Measurements from ENCODE around the gene NPLOC4.

Gene NPLOC4

GRCh38 chr17:81526662-81527571, 110.0 kb downstream of the NPLOC4 start:
- no peak for TF ChIP-seq Cebpa-rat (IDR thresholded peaks at IDR 0.05)
- Histone ChIP-seq H3K4me1 (peaks cover 40% of the 10 kb centered on the region), H3K27ac (no peak overlapping the region), H3K27me3 (peaks cover 42% of the 10 kb centered on the region), H3K9ac (no peak overlapping the region), H3K36me3 (no peaks in the 10 kb centered on the region), H4K20me1 (peaks cover 17% of the 10 kb centered on the region; the same call in 1 of the 2 replicates), H3K4me3 (no peak overlapping the region), H3K4me2 (no peak overlapping the region), H3K9me3 (0 out of 2 replicates have a peak, but pooled peaks cover 6% of the 10 kb centered on the region)

- Histone ChIP-seq H3K9ac (no peak overlapping the region), H3K4me2 (no peak overlapping the region), H3K36me3 (no peaks in the 10 kb centered on the region), H3K27me3 (peaks cover 50% of the 10 kb centered on the region), H3K4me3 (no peak overlapping the region), H3K27ac (no peak overlapping the region), H3K4me1 (peaks cover 42% of the 10 kb centered on the region), H4K20me1 (peaks cover 24% of the 10 kb centered on the region), H3K9me3 (no peaks in the 10 kb centered on the region)
- TF ChIP-seq Cebpa-rat (IDR thresholded peaks at IDR 0.05): no peak
Measured at GRCh38 chr17:81524865-81525159, 112.1 kb downstream of the NPLOC4 start.

GRCh38 chr17:81524039-81524864, 112.7 kb downstream of the NPLOC4 start:
- H3K36me3 ChIP-seq: no peaks in the 10 kb centered on the region
- TF ChIP-seq Cebpa-rat (IDR thresholded peaks at IDR 0.05): no peak
- peak overlapping the region; percentile 76 for H3K4me2 ChIP-seq
- no peaks in the 10 kb centered on the region for H3K9me3 ChIP-seq
- H3K27me3 ChIP-seq: peaks cover 51% of the 10 kb centered on the region
- H3K4me1 ChIP-seq: peaks cover 48% of the 10 kb centered on the region
- H3K4me3 ChIP-seq: no peak overlapping the region
- H4K20me1 ChIP-seq: peaks cover 29% of the 10 kb centered on the region
- H3K9ac ChIP-seq: 0 out of 2 replicates have a peak overlapping the region, but pooled peaks have one; percentile 34
- no peak overlapping the region for H3K27ac ChIP-seq

GRCh38 chr17:81523402-81524038, 113.4 kb downstream of the NPLOC4 start:
- peaks cover 55% of the 10 kb centered on the region for H3K4me1 ChIP-seq
- H4K20me1 ChIP-seq: peaks cover 37% of the 10 kb centered on the region
- peaks cover 51% of the 10 kb centered on the region for H3K27me3 ChIP-seq
- no peak overlapping the region for H3K4me3 ChIP-seq
- no peaks in the 10 kb centered on the region for H3K9me3 ChIP-seq
- H3K9ac ChIP-seq: 0 out of 2 replicates have a peak overlapping the region, but pooled peaks have one; percentile 34
- H3K4me2 ChIP-seq: peak overlapping the region; percentile 76
- 0 out of 2 replicates have a peak overlapping the region, but pooled peaks have one; percentile 35 for H3K27ac ChIP-seq
- H3K36me3 ChIP-seq: no peaks in the 10 kb centered on the region
- TF ChIP-seq Cebpa-rat (IDR thresholded peaks at IDR 0.05): no peak

- TF ChIP-seq Cebpa-rat (IDR thresholded peaks at IDR 0.05): no peak
- peaks cover 44% of the 10 kb centered on the region for H4K20me1 ChIP-seq
- H3K9ac ChIP-seq: no peak overlapping the region
- H3K4me3 ChIP-seq: no peak overlapping the region
- H3K4me1 ChIP-seq: peaks cover 63% of the 10 kb centered on the region
- H3K36me3 ChIP-seq: no peaks in the 10 kb centered on the region
- peak overlapping the region; percentile 76 for H3K4me2 ChIP-seq
- H3K9me3 ChIP-seq: no peaks in the 10 kb centered on the region
- peaks cover 44% of the 10 kb centered on the region for H3K27me3 ChIP-seq
- no peak overlapping the region for H3K27ac ChIP-seq
Measured at GRCh38 chr17:81522491-81523401, 114.2 kb downstream of the NPLOC4 start.

- Histone ChIP-seq H3K4me2 (peak overlapping the region; percentile 99), H3K4me1 (peaks cover 86% of the 10 kb centered on the region), H3K4me3 (peak overlapping the region; percentile 65; the same call in 1 of the 2 replicates)
Measured at GRCh38 chr17:81520021-81520901, 116.7 kb downstream of the NPLOC4 start.

GRCh38 chr17:81519284-81520020, 117.5 kb downstream of the NPLOC4 start:
- H4K20me1 ChIP-seq: peaks cover 59% of the 10 kb centered on the region
- peak overlapping the region; percentile 57 for H3K27ac ChIP-seq
- TF ChIP-seq Cebpa-rat (IDR thresholded peaks at IDR 0.05): no peak
- peaks cover 80% of the 10 kb centered on the region for H3K4me1 ChIP-seq
- H3K27me3 ChIP-seq: peaks cover 27% of the 10 kb centered on the region
- no peaks in the 10 kb centered on the region for H3K9me3 ChIP-seq
- H3K4me3 ChIP-seq: peak overlapping the region; percentile 65
- peak overlapping the region; percentile 64 for H3K9ac ChIP-seq
- peak overlapping the region; percentile 99 for H3K4me2 ChIP-seq
- no peaks in the 10 kb centered on the region for H3K36me3 ChIP-seq

More at GRCh38 chr17:81520021-81520901, 116.7 kb downstream of the NPLOC4 start:
- Histone ChIP-seq H3K36me3 (no peaks in the 10 kb centered on the region), H3K9me3 (no peaks in the 10 kb centered on the region), H4K20me1 (peaks cover 59% of the 10 kb centered on the region), H3K9ac (peak overlapping the region; percentile 64; the same call in 1 of the 2 replicates), H3K27me3 (peaks cover 27% of the 10 kb centered on the region), H3K27ac (peak overlapping the region; percentile 57; the same call in 1 of the 2 replicates)
- TF ChIP-seq Cebpa-rat (IDR thresholded peaks at IDR 0.05): no peak
